NCI-H1436 (cell line): Measurements from ENCODE around the gene GABPB1.

ENCODE experiments used
- DNase-seq: peaks from one replicate; lab custom pipeline; 2025; lab: John Stamatoyannopoulos, UW

The GABPB1 gene

GRCh38 chr15:50277370-50277769 is 77.6 kb downstream of the GABPB1 start:
- DNase-seq: no peak

GRCh38 chr15:50275908-50276307 is 79.1 kb downstream of the GABPB1 start:
- DNase-seq: no peak

GRCh38 chr15:50275091-50275490 is 79.9 kb downstream of the GABPB1 start:
- DNase-seq: no peak

- no peak for DNase-seq
Measured at GRCh38 chr15:50267577-50267976, 87.4 kb downstream of the GABPB1 start.

GRCh38 chr15:50265620-50266019 is 89.4 kb downstream of the GABPB1 start, which contains the start of gene HDC:
HDC (minus strand) TSS chr15:50265726; CDS start chr15:50265623, 103 bp downstream.
- DNase-seq: no peak

- no peak for DNase-seq
Measured at GRCh38 chr15:50262533-50262932, 92.5 kb downstream of the GABPB1 start.

GRCh38 chr15:50261981-50262380 is 93.0 kb downstream of the GABPB1 start:
- no peak for DNase-seq

- no peak for DNase-seq
Measured at GRCh38 chr15:50260969-50261496, 94.0 kb downstream of the GABPB1 start.

- DNase-seq: no peak
Measured at GRCh38 chr15:50259276-50259675, 95.7 kb downstream of the GABPB1 start.

GRCh38 chr15:50257924-50258323 is 97.1 kb downstream of the GABPB1 start:
- DNase-seq: no peak

GRCh38 chr15:50257332-50257731 is 97.7 kb downstream of the GABPB1 start:
- no peak for DNase-seq

GRCh38 chr15:50256188-50257041 is 98.6 kb downstream of the GABPB1 start:
- no peak for DNase-seq

GRCh38 chr15:50252556-50252955 is 102.4 kb downstream of the GABPB1 start:
- no peak for DNase-seq

GRCh38 chr15:50251638-50252182 is 103.3 kb downstream of the GABPB1 start:
- no peak for DNase-seq

GRCh38 chr15:50250760-50251394 is 104.1 kb downstream of the GABPB1 start:
- no peak for DNase-seq

- no peak for DNase-seq
Measured at GRCh38 chr15:50249704-50250103, 105.3 kb downstream of the GABPB1 start.

GRCh38 chr15:50248994-50249582 is 105.9 kb downstream of the GABPB1 start:
- DNase-seq: no peak

- peak; percentile 26 for DNase-seq
Measured at GRCh38 chr15:50247819-50248655, 107.0 kb downstream of the GABPB1 start.

GRCh38 chr15:50246631-50247030 is 108.4 kb downstream of the GABPB1 start:
- DNase-seq: no peak

GRCh38 chr15:50244959-50245624 is 109.9 kb downstream of the GABPB1 start:
- DNase-seq: no peak

- no peak for DNase-seq
Measured at GRCh38 chr15:50244153-50244552, 110.8 kb downstream of the GABPB1 start.
